ENCODE data around the gene P3H4.

DNA sequence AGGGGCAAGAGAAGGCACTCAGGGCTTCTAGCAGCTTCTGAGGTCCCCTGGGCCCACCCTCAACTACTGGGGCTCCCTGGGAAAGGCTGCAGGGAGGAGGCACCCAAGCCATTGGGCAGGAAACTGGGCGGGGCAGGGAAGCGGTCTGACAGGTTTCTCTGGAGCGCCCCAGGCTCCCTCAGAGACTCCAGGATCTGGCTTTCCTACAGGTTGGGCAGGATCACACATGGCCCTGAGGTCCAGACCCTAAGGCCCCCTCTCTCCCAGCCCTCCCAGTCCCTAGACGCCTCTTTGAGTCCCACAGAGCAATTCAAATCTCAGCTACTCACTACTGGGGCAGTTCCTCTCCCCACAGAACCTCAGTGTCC lies 39.5 kb downstream of the P3H4 start:
- TF ChIP-seq, protein P1, sequence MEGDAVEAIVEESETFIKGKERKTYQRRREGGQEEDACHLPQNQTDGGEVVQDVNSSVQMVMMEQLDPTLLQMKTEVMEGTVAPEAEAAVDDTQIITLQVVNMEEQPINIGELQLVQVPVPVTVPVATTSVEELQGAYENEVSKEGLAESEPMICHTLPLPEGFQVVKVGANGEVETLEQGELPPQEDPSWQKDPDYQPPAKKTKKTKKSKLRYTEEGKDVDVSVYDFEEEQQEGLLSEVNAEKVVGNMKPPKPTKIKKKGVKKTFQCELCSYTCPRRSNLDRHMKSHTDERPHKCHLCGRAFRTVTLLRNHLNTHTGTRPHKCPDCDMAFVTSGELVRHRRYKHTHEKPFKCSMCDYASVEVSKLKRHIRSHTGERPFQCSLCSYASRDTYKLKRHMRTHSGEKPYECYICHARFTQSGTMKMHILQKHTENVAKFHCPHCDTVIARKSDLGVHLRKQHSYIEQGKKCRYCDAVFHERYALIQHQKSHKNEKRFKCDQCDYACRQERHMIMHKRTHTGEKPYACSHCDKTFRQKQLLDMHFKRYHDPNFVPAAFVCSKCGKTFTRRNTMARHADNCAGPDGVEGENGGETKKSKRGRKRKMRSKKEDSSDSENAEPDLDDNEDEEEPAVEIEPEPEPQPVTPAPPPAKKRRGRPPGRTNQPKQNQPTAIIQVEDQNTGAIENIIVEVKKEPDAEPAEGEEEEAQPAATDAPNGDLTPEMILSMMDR (IDR thresholded peaks at IDR 0.05), result no peak
- TF ChIP-seq POLR2A (IDR thresholded peaks at IDR 0.05), result no peak
